Stimulated activated CD8-positive, alpha-beta memory T cell treated with anti-CD3 and anti-CD28 coated beads, Interleukin-15, amount 100 ng/mL, for 24 hours (primary cell): ENCODE measurements around the gene BDKRB2.

Source experiments
- DNase-seq: peaks from one replicate; pipeline ENCODE4 v3.0.0-alpha.2; 2020; ENCODE audit warnings: low read depth

Gene BDKRB2

DNA sequence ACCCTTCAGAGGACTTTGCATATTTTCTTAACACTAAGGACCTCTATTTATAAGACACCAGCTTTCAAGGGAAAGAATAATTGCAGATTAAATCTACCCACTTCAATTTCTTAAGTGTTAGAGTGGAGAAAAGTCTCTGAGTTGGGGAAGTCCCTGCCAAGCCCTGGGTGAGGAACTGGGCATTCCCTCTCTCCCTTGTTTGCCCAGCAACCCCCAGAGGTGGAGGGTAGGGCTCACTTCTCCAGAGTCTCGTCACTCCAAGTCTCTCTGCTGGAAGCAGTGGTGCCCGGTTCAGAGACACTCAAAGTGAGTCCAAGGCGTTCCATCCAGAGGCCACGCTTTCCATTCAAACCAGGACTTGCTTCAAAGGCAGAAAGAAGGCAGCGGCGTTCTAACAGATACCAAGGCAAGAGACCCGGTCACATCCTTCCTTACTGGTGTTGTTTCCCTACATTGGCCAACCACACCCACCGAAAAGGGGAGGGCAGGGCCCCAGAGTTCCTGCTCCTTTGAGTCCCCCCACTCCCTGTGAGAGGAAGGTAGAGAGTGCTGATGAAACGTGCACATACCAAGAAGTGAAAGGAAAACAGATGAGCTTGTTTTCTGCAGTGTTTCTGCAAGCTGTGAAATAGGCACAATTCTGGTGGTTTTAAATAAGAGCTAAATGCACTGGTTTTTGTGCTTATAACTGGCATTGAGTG, 6.1 kb upstream of the BDKRB2 start:
- DNase-seq = no peak

DNA sequence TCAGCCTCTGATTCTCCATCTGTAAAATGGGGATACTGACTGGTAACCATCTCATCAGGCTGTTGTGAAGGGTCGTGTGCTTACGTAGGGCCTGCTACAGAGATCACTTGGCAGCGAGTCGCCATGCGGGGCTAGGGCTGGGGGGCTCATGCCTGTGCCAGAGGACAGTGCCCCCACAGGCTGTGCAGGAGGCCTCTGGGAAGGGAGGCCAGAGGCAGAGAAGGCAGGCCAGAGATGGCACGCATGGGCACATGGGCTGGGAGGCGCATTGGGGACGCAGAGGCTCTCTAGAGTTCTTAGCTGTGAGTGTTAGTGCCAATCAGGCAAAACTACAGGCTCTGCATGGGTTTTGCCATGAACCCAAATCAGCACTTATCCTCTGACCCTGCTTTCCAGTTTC, 3.5 kb upstream of the BDKRB2 start:
- no peak for DNase-seq

DNA sequence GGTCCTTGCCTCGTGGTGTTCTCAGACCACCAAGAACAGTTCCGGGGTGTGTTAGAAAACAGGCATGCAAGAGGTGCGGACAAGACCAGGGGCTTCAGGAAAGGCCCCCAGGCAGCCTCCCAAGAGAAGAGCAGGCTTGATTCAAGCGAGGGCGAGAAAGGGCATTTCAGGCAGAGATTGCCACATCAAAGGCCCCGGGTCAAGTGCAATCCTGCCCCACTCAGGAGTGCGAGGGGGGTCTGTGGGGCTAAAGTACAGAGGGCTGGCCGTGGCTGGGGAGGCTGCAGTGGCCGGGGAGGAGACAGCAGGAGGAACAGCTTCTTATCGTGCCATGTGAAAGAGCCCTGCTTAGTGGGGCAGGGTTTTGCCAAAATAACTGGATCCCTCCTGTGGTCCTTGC, 2.7 kb upstream of the BDKRB2 start:
- DNase-seq = no peak

- DNase-seq = no peak
Measured at GRCh38 chr14:96202441-96203094, 2.1 kb upstream of the BDKRB2 start.

GRCh38 chr14:96203116-96203515, 1.5 kb upstream of the BDKRB2 start:
- DNase-seq = no peak

GRCh38 chr14:96203635-96204034, 1.0 kb upstream of the BDKRB2 start:
- no peak for DNase-seq

GRCh38 chr14:96205059-96205977, 679 bp downstream of the BDKRB2 start:
- no peak for DNase-seq

GRCh38 chr14:96205978-96206360, 1.3 kb downstream of the BDKRB2 start:
- DNase-seq = no peak

DNA sequence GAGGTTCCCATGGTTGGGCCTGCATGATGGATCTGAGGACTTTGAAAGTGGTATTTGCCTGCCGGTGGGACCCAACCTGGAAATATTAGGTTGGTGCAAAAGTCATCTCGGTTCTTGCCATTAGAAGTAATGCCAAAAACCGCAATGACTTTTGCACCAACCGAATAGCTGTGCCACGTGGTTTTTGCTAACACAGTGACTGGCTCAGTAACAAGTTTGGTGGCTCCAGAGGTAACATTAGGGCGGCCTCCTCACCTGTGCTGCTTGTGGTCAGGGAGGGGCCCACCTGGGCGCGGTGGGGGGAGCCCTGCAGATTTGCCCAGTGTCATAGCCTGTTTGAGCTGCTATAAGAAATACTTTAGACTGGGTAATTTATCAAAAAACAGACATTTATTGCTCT, 1.8 kb downstream of the BDKRB2 start:
- no peak for DNase-seq

GRCh38 chr14:96207686-96208085, 3.0 kb downstream of the BDKRB2 start:
- no peak for DNase-seq

GRCh38 chr14:96208739-96209138, 4.1 kb downstream of the BDKRB2 start:
- DNase-seq = no peak

GRCh38 chr14:96212140-96212539, 7.5 kb downstream of the BDKRB2 start:
- DNase-seq = no peak

GRCh38 chr14:96212896-96213295, 8.3 kb downstream of the BDKRB2 start:
- no peak for DNase-seq

DNA sequence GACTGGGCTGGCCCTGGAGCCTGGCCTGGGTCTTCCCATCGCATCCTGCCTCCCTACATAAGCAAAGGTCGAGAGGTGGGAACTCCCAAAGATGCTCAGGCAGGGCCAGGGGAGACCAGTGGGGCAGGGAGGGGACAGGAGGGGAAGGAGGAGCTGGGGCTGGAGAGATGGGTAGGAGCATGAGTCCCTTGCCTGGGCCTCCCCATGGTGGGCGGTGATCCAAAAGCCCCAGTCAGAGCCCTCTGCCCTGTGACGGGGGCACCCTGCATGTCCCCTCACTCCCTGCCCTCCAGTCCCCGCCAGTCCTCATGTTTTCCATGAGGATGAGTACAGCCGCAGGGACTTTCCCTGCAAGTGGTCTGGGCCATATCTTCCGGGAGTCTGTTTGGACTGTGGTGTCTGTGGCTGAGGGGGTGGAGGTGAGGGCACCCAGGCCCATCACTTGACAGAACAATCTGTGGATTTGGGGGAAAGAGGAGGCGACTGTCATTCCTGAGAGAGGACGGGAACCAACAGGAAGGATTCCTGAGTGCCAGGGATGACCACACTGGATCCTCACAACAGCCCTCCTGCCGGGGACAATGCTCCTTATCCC, 9.3 kb downstream of the BDKRB2 start:
- no peak for DNase-seq

- no peak for DNase-seq
Measured at GRCh38 chr14:96214793-96215192, 10.2 kb downstream of the BDKRB2 start.

- DNase-seq = no peak
Measured at GRCh38 chr14:96215452-96216244, 11.0 kb downstream of the BDKRB2 start.

DNA sequence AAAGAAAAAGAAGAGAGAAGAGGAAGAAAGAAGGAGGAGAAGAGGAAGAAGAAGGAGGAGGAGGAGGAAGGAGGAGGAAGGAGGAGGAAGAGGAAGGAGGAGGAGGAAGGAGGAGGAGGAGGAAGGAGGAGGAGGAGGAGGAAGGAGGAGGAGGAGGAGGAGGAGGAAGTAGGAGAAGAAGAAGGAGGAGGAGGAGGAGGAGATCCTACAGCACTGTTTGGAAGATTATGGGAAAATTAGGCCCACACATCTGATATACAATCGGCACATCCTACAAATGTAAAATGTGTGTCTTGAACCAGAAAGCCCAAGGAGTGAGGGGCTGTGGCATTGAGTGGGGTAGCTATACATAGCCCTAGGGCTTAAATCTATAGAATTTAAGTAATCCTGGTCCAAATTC, 12.0 kb downstream of the BDKRB2 start:
- DNase-seq = no peak

- no peak for DNase-seq
Measured at GRCh38 chr14:96217376-96217913, 12.8 kb downstream of the BDKRB2 start.

DNA sequence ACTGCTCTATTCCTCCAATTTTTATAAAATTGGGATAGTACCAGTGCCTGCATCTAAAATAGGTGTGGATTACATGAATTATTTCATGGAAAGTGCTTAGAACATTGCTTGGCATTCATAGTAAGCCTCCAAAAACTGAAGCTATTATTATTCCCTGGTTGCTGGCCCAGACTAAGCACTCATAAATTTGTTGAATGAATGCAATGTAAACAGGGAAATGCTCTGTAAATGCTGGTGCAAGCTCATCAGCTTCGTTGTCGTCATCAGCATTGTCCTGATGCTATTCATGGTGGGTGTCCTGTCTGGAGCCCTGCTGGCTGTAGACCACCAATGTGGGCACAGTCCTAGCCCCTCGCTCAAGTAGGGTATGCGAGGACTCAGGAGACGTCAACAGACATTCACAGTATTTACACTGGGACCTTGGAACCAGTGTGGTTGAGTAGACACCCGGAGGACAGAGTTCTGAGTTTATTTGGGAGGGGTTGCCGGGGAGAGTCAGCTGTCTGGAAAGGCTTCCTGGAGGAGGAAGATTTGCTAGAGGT, 16.5 kb downstream of the BDKRB2 start:
- no peak for DNase-seq

DNA sequence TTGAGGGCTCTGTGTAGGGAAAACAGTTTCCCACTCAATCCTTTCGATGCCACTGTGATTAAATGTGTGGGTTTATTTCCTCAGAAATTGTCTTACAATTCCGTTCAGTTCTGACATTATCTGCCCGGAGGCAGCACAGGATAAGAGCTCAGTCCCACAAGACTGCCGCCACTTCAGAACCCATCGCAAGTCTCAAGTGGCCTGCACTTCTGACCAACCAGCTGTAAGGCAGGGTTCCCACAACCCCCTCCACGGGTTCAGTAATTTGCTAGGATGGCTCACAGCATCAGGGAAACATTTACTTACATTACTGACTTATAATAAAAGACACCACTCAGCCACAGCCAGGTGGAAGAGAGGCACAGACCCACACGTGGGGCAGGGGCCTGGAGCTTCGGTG, 17.2 kb downstream of the BDKRB2 start:
- no peak for DNase-seq

- no peak for DNase-seq
Measured at GRCh38 chr14:96224480-96225096, 19.9 kb downstream of the BDKRB2 start.
